HUES48 (cell line): ENCODE results near the gene INSIG2.

ENCODE experiments used
- H3K27ac ChIP-seq: one replicate; pipeline ENCODE4 v1.7.0; 2013; ENCODE audit warnings: low read depth, low read length, inconsistent platforms
- H3K27me3 ChIP-seq: 2 replicates; pipeline ENCODE4 v1.6.1; 2013; ENCODE audit warnings: mild to moderate bottlenecking, low read length; ENCODE audit not compliant: control insufficient read depth, insufficient read depth
- H3K36me3 ChIP-seq: 2 replicates; pipeline ENCODE4 v1.6.1; 2013; ENCODE audit warnings: low read length; ENCODE audit not compliant: control insufficient read depth, insufficient read depth
- H3K4me1 ChIP-seq: 2 replicates; pipeline ENCODE4 v1.6.1; 2013; ENCODE audit warnings: mild to moderate bottlenecking, low read length; ENCODE audit not compliant: control insufficient read depth, insufficient read depth
- H3K4me3 ChIP-seq: 2 replicates; pipeline ENCODE4 v1.5.1; 2013; ENCODE audit warnings: mild to moderate bottlenecking, low read depth, low read length
- H3K9ac ChIP-seq: 2 replicates; pipeline ENCODE4 v1.6.1; 2013; ENCODE audit warnings: mild to moderate bottlenecking, low read depth, low read length, moderate library complexity
- H3K9me3 ChIP-seq: 2 replicates; pipeline ENCODE4 v1.6.1; 2013; ENCODE audit warnings: low read length; ENCODE audit not compliant: control insufficient read depth, insufficient read depth

INSIG2 gene

DNA sequence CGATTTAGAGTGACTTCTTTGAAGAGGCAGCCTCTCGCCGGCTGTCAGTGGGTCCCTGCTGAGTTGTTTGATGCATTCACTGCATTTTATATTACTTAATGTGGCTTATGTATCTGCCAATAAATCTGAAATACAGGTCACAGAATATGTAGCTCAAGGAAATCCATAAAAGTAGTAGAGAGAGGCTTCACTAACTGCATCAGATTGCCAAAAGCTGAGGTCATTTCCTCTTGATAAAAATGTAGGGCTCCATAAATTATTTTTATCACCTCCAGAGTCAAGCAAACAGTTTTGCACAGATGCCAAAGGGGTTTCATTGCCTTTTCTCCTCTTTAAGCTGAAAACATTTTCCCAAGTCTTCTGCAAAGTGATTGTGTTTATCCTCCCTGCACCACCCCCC is 37.9 kb upstream of the INSIG2 start:
- H3K27ac ChIP-seq: no peak overlapping the region
- H3K36me3 ChIP-seq: no peaks in the 10 kb centered on the region
- H3K4me3 ChIP-seq: no peak overlapping the region
- H3K4me1 ChIP-seq: peaks cover 4% of the 10 kb centered on the region; the same call in 1 of the 2 replicates
- H3K9ac ChIP-seq: no peak overlapping the region
- no peaks in the 10 kb centered on the region for H3K27me3 ChIP-seq
- H3K9me3 ChIP-seq: no peaks in the 10 kb centered on the region

DNA sequence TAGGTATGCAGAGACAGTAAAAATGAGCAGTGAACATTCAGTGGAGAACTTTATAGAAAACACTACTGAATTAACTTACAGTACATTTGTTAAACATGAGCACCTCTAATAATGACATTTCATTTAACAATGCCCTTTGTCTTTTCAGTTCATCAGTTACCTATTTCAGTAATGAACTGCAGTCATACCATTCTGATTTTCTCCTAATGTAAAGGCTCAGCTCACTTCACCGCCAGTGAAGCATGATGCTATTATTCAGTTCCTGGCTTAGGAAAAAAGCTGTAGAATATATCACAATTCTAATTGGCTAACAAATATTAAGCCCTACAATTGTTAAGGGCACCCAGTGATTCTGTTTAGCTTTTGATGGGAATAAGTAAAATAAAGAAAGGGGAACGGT is 37.3 kb upstream of the INSIG2 start:
- H3K4me1 ChIP-seq: peaks cover 4% of the 10 kb centered on the region; the same call in 1 of the 2 replicates
- H3K4me3 ChIP-seq: no peak overlapping the region
- no peaks in the 10 kb centered on the region for H3K36me3 ChIP-seq
- H3K27ac ChIP-seq: no peak overlapping the region
- H3K9me3 ChIP-seq: no peaks in the 10 kb centered on the region
- H3K9ac ChIP-seq: no peak overlapping the region
- no peaks in the 10 kb centered on the region for H3K27me3 ChIP-seq

DNA sequence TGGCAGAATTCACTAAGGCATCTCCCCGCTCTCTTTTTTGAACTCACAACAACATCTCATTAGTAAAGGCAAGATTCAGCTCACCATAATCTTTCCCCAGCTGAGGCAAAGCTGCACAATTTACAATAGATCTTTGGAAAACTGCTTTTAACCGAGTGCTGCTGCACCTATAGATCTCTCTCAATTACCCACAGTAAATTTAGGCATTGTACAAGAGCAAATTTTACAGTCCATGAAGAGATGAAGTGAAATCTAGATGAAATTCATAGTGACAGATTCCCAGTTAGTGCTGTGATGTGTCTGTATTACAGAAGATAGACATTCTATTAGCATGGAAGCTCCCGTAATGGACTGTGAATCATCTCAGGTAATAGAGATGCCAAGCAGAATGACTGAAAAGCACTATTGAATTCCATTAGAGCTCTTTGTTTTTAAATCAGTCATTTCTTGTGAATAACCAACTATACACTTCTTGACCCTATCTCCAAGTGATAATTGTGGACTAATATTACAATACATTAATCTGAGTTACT is 36.4 kb upstream of the INSIG2 start:
- no peaks in the 10 kb centered on the region for H3K27me3 ChIP-seq
- no peaks in the 10 kb centered on the region for H3K36me3 ChIP-seq
- H3K4me3 ChIP-seq: no peak overlapping the region
- H3K27ac ChIP-seq: no peak overlapping the region
- no peak overlapping the region for H3K9ac ChIP-seq
- H3K4me1 ChIP-seq: peaks cover 4% of the 10 kb centered on the region; the same call in 1 of the 2 replicates
- H3K9me3 ChIP-seq: no peaks in the 10 kb centered on the region

DNA sequence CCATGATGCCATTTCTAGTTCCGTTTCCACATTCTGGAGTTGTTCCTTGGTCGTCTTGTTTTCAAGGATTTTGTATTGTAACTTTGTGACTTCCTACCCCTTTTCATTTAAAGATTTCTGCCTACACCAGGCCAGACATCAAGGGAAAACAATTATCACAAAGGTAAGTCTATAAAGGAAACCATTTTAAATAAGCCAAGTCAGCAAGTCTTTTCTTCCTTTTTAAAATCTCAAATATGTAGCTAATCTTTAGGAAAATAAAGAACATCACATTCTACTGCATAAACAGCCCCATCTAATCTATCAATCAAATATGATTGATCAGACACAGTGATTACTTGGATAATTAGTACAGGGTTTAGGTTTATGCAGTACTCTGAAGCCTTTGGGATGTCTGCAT is 35.8 kb upstream of the INSIG2 start:
- H3K9me3 ChIP-seq: no peaks in the 10 kb centered on the region
- H3K4me1 ChIP-seq: peaks cover 4% of the 10 kb centered on the region; the same call in 1 of the 2 replicates
- no peaks in the 10 kb centered on the region for H3K36me3 ChIP-seq
- H3K9ac ChIP-seq: no peak overlapping the region
- H3K27ac ChIP-seq: no peak overlapping the region
- no peak overlapping the region for H3K4me3 ChIP-seq
- no peaks in the 10 kb centered on the region for H3K27me3 ChIP-seq

DNA sequence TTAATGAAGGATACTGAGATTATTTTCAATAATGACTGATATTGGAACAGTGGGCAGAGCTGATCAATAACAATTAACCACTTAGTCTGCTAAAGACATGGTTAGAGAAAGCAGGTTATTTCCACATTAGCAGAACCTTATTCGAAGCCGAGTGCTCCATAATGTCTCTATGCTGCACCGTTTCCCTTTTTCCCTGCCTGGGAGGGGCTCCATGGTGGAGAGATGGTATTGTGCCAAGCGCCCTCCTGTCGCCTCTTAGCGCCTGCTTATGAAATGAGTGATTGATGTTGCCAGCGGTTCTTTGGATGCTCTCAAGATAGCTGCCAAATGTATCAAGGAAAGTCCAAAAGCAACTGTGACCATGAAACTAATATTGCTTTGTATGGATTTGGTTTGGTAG is 34.6 kb upstream of the INSIG2 start:
- Histone ChIP-seq H3K9ac (no peak overlapping the region), H3K27me3 (no peaks in the 10 kb centered on the region), H3K36me3 (no peaks in the 10 kb centered on the region), H3K9me3 (no peaks in the 10 kb centered on the region), H3K4me3 (no peak overlapping the region), H3K4me1 (peaks cover 4% of the 10 kb centered on the region; the same call in 1 of the 2 replicates), H3K27ac (no peak overlapping the region)

DNA sequence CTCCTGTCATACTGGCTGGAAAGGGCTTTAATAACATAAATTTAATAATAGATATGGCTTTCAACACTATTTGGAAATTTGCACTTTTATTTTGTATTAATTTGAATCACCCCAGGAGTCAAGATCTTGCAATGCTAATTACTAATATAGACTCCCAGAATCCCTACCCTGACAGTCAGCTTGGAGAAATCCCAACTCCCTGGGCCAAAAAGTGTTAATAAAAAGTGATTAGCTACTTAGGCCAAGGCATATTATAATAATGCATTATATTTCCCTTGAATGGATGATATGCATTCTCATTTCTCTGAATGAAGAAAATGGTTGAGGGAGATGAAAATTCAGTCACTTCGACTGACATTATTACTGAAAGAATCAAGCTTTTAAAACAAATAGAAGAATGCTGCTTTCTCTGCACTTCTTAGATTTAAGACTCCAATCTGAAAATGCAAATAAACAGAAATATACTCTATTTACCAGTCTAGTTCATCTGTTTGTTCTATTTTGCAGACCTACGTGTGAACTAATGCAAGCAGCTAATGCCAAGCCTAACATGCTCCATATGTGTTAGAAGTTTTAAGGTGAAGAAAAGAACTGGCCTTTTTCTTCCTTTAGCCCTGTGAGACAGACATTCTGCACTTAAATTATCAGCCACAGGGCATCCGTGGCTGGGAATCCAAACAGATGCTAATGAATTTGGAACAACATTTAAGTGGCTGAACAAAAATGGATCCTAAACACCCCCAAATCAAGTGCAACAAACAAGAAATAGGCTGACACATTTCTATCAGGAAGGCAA is 33.9 kb upstream of the INSIG2 start:
- Histone ChIP-seq H3K36me3 (no peaks in the 10 kb centered on the region), H3K9ac (no peak overlapping the region), H3K27ac (no peak overlapping the region), H3K27me3 (no peaks in the 10 kb centered on the region), H3K4me3 (no peak overlapping the region), H3K4me1 (peaks cover 4% of the 10 kb centered on the region; the same call in 1 of the 2 replicates), H3K9me3 (no peaks in the 10 kb centered on the region)

DNA sequence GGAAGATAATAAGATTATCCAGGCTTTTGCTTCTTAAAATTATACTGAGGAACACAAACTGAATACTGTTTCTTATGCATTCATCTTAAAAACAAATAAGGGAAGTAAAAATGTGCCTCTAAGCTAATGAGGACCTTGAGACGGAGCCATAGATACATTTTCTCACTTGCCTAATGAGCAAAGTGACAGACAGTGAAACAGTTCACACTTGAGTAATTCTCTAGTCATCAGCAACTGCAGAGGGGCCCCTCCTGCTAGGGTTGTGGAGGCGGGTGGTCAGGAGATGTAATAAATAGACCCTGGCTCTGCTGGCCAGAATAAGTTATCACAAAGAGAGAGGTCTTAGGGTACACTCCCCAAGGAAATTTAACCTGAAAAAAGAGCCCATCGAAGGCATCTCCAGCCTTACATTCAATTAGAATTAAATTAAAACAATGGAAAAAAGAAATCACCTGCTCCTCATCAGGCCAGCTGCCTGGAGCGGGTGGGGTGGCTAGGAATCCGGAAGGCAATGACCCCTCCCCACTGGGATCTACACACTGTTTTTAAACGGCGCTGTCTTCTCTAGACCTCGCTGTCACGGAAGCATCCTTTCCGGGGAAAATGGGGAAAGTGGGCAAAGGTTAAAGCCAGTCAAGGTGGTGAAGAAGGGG is 32.6 kb upstream of the INSIG2 start:
- Histone ChIP-seq H3K4me1 (peaks cover 2% of the 10 kb centered on the region; the same call in 1 of the 2 replicates), H3K27ac (no peak overlapping the region)

DNA sequence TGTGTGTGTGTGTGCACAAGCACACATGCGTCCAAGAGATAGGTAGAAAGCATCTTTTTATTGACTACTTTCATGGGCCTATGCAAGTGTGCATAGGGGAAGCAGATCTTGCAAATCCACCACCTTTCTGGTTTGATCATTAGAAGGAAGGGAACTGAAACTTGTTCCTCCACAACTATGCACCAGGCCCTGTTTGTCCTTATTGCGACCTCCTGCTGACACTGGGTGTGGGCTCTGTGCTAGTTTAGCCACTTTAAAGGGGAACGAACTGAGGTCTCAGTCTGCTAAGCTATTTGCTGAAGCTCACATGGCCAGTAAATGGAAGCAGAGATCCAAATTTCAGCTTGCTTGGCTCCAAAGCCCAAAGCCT is 32.1 kb upstream of the INSIG2 start:
- no peaks in the 10 kb centered on the region for H3K9me3 ChIP-seq
- no peak overlapping the region for H3K27ac ChIP-seq
- no peak overlapping the region for H3K9ac ChIP-seq
- no peaks in the 10 kb centered on the region for H3K4me1 ChIP-seq
- H3K36me3 ChIP-seq: no peaks in the 10 kb centered on the region
- H3K27me3 ChIP-seq: no peaks in the 10 kb centered on the region
- H3K4me3 ChIP-seq: no peak overlapping the region

More for the DNA sequence above, 32.6 kb upstream of the INSIG2 start:
- Histone ChIP-seq H3K27me3 (no peaks in the 10 kb centered on the region), H3K36me3 (no peaks in the 10 kb centered on the region), H3K9ac (no peak overlapping the region), H3K9me3 (no peaks in the 10 kb centered on the region), H3K4me3 (no peak overlapping the region)

DNA sequence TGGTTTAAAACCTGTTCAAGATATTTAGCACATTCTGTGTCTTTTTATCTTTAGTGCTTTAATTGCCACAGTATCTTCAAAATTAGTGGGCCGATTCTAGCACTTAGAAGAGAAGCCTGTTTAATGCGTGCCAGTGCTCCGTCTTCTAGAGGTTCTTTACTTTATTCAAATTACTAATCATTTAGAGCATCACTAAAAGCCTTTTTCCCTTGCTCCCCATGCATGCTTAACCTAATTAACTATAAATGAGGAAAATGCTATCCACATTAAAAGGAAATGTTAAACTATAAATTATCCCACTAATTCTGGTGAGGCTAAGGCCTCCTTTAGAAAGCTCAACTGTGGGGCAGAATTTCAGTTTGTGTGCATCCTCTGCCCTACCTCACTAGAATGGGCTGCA is 31.5 kb upstream of the INSIG2 start:
- Histone ChIP-seq H3K36me3 (no peaks in the 10 kb centered on the region), H3K9ac (no peak overlapping the region), H3K4me1 (no peaks in the 10 kb centered on the region), H3K4me3 (no peak overlapping the region), H3K27me3 (no peaks in the 10 kb centered on the region), H3K9me3 (no peaks in the 10 kb centered on the region), H3K27ac (no peak overlapping the region)

DNA sequence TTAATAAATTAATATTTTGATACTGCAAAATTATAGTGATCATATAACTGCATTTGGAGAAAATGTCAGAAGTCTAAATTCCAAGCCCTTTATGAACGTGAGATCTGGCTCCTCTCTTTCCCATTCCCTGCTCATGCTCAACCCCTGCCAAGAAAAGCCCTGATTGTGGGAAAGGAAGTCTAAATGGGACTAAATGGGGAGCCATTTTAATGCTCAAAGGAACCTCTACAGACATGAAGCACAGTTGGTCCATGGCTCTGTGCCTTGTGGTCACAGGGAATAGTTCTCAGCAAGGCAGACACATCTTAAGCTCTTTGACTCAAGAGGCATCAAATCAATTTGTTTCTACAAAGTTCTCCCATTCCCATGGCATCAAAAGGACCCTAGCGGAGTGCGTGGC is 29.3 kb upstream of the INSIG2 start:
- Histone ChIP-seq H3K27ac (no peak overlapping the region), H3K36me3 (no peaks in the 10 kb centered on the region), H3K9me3 (no peaks in the 10 kb centered on the region), H3K4me3 (no peak overlapping the region), H3K4me1 (no peaks in the 10 kb centered on the region), H3K9ac (no peak overlapping the region), H3K27me3 (no peaks in the 10 kb centered on the region)

DNA sequence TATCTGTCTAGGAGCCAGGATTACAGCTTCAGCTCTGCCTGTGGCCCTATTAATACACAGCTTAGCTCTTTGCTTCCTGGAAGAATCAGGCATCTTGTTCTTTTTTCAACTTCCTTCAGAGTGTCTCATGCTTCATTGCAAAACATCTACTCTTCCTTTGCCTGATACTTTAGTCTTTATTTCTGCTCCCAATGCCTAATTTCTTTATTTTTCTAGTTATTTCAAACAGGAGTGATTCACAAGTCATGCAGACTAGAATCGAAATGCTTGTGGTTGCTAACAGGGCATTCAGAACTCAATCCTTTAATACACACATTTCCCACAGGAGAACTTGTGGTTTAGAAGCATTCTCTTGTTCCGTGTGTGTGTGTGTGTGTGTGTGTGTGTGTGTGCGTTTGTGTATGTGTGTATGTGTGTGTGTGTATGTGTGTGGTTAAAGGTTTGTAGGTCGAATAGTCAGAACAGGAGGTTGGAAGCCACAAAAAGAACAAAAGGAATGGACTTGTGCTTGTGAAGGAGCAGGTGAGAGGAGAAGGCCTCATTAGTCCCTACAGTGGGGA is 28.3 kb upstream of the INSIG2 start:
- Histone ChIP-seq H3K27me3 (no peaks in the 10 kb centered on the region), H3K4me1 (no peaks in the 10 kb centered on the region), H3K36me3 (no peaks in the 10 kb centered on the region), H3K4me3 (no peak overlapping the region), H3K27ac (no peak overlapping the region), H3K9ac (no peak overlapping the region), H3K9me3 (no peaks in the 10 kb centered on the region)
